Measurements from ENCODE around the gene APBB3. TPM values are rescaled to one million over a fixed set of nuclear protein-coding genes. Genes with fewer than 3 reads are reported as not detected.
"Not testable (repeated sequence)": the region's sequence is repeated elsewhere in the genome, so short reads cannot be mapped to it uniquely, and the experiment has no call there.

APBB3 gene
- total RNA-seq, 1 donor from 2014 or later = 20.7 TPM

- Histone ChIP-seq H3K36me3 (no peaks in the 10 kb centered on the region), H3K9ac (no peak overlapping the region), H3K27me3 (no peaks in the 10 kb centered on the region), H3K4me3 (no peak overlapping the region), H3K4me1 (no peaks in the 10 kb centered on the region), H3K79me2 (ENCODE audit: low read depth) (no peaks in the 10 kb centered on the region), H3F3A (ENCODE audit: low read depth) (no peaks in the 10 kb centered on the region), H3K9me3 (ENCODE audit: low read depth) (no peaks in the 10 kb centered on the region), H3K4me2 (no peak overlapping the region), H2AFZ (replicated peaks) (no peak overlapping the region), H4K20me1 (ENCODE audit: low read depth) (no peaks in the 10 kb centered on the region), H3K27ac (no peak overlapping the region)
- Mint-ChIP-seq H3K4me3 (no peak overlapping the region), H3K36me3 (no peaks in the 10 kb centered on the region), H3K9me3 (no peaks in the 10 kb centered on the region), H3K27ac (no peak overlapping the region), H3K4me1 (no peaks in the 10 kb centered on the region), H3K27me3 (ENCODE audit: insufficient read depth, low read depth) (peaks cover 2% of the 10 kb centered on the region)
- TF ChIP-seq, protein P1, sequence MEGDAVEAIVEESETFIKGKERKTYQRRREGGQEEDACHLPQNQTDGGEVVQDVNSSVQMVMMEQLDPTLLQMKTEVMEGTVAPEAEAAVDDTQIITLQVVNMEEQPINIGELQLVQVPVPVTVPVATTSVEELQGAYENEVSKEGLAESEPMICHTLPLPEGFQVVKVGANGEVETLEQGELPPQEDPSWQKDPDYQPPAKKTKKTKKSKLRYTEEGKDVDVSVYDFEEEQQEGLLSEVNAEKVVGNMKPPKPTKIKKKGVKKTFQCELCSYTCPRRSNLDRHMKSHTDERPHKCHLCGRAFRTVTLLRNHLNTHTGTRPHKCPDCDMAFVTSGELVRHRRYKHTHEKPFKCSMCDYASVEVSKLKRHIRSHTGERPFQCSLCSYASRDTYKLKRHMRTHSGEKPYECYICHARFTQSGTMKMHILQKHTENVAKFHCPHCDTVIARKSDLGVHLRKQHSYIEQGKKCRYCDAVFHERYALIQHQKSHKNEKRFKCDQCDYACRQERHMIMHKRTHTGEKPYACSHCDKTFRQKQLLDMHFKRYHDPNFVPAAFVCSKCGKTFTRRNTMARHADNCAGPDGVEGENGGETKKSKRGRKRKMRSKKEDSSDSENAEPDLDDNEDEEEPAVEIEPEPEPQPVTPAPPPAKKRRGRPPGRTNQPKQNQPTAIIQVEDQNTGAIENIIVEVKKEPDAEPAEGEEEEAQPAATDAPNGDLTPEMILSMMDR (IDR thresholded peaks at IDR 0.05) = no peak
- TF ChIP-seq EZH2 (IDR thresholded peaks at IDR 0.05) (no peak), EZH2phosphoT487 (IDR thresholded peaks at IDR 0.05) (no peak)
- DNase-seq (ENCODE audit: low spot score) = no peak
Measured at GRCh38 chr5:140596321-140596741, 31.9 kb upstream of the APBB3 start.

GRCh38 chr5:140595538-140596300 is 31.3 kb upstream of the APBB3 start:
- Mint-ChIP-seq H3K27ac (no peak overlapping the region), H3K27me3 (ENCODE audit: insufficient read depth, low read depth) (peaks cover 2% of the 10 kb centered on the region), H3K4me3 (no peak overlapping the region), H3K36me3 (no peaks in the 10 kb centered on the region), H3K9me3 (no peaks in the 10 kb centered on the region), H3K4me1 (no peaks in the 10 kb centered on the region)
- Histone ChIP-seq H3K27me3 (no peaks in the 10 kb centered on the region), H3K36me3 (no peaks in the 10 kb centered on the region), H3K4me3 (no peak overlapping the region), H3F3A (ENCODE audit: low read depth) (no peaks in the 10 kb centered on the region), H3K79me2 (ENCODE audit: low read depth) (no peaks in the 10 kb centered on the region), H3K9ac (no peak overlapping the region), H4K20me1 (ENCODE audit: low read depth) (no peaks in the 10 kb centered on the region), H3K9me3 (ENCODE audit: low read depth) (no peaks in the 10 kb centered on the region), H3K4me1 (no peaks in the 10 kb centered on the region), H3K4me2 (no peak overlapping the region), H3K27ac (no peak overlapping the region), H2AFZ (replicated peaks) (no peak overlapping the region)
- TF ChIP-seq, protein P1 (IDR thresholded peaks at IDR 0.05) = no peak
- TF ChIP-seq EZH2phosphoT487 (IDR thresholded peaks at IDR 0.05) (no peak), EZH2 (IDR thresholded peaks at IDR 0.05) (no peak)
- DNase-seq (ENCODE audit: low spot score) = no peak

DNA sequence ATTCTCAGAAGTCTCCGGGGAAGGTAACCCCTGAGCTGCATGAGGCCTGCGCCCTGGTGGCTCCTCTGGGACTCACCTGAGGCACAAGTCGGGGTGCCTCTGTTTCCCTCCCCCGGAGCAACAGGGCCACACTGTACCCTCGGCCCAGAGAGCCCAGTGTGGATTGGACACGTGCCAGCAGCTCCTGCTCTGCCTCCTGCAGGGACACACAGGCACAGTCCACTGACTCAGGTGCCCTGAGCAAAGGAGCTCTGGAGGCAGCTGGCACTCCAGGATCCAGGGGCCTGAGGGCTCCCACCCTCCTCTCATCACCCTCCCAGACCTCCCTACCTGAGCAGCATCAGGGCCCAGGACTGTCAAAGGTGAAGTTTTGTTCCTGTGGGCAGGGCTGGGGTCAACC is 29.8 kb upstream of the APBB3 start:
- no peaks in the 10 kb centered on the region for H4K20me1 ChIP-seq (ENCODE audit: low read depth)
- no peaks in the 10 kb centered on the region for H3K36me3 ChIP-seq
- H3K4me1 ChIP-seq = no peaks in the 10 kb centered on the region
- no peaks in the 10 kb centered on the region for H3K27me3 ChIP-seq
- TF ChIP-seq, protein P1 (IDR thresholded peaks at IDR 0.05) = no peak
- TF ChIP-seq EZH2phosphoT487 (IDR thresholded peaks at IDR 0.05) (no peak), EZH2 (IDR thresholded peaks at IDR 0.05) (no peak)
- H2AFZ ChIP-seq (replicated peaks) = no peak overlapping the region
- H3K4me1 Mint-ChIP-seq = no peaks in the 10 kb centered on the region
- peaks cover 6% of the 10 kb centered on the region for H3K27me3 Mint-ChIP-seq (ENCODE audit: insufficient read depth, low read depth)
- H3K4me2 ChIP-seq = no peak overlapping the region
- H3K36me3 Mint-ChIP-seq = no peaks in the 10 kb centered on the region
- H3K9me3 ChIP-seq (ENCODE audit: low read depth) = no peaks in the 10 kb centered on the region
- H3K4me3 Mint-ChIP-seq = no peak overlapping the region
- no peaks in the 10 kb centered on the region for H3K79me2 ChIP-seq (ENCODE audit: low read depth)
- no peak overlapping the region for H3K9ac ChIP-seq
- no peak for DNase-seq (ENCODE audit: low spot score)
- H3K4me3 ChIP-seq = no peak overlapping the region
- H3K27ac ChIP-seq = no peak overlapping the region
- H3K27ac Mint-ChIP-seq = no peak overlapping the region
- no peaks in the 10 kb centered on the region for H3K9me3 Mint-ChIP-seq
- H3F3A ChIP-seq (ENCODE audit: low read depth) = no peaks in the 10 kb centered on the region

DNA sequence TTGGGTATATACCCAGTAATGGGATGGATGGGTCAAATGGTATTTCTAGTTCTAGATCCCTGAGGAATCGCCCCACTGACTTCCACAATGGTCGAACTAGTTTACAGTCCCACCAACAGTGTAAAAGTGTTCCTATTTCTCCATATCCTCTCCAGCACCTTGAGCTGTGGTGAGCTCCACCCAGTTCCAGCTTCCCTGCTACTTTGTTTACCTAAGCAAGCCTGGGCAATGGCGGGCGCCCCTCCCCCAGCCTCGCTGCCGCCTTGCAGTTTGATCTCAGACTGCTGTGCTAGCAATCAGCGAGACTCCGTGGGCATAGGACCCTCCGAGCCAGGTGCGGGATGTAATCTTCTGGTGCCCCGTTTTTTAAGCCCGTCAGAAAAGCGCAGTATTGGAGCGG is 28.7 kb upstream of the APBB3 start:
- H3K9me3 ChIP-seq (ENCODE audit: low read depth); H3K4me1 Mint-ChIP-seq; H3K9ac ChIP-seq; H3K4me3 Mint-ChIP-seq; H3K4me2 ChIP-seq; H3K79me2 ChIP-seq (ENCODE audit: low read depth); H3K36me3 Mint-ChIP-seq; H3K27me3 ChIP-seq; H3K4me3 ChIP-seq; H2AFZ ChIP-seq (replicated peaks); H3K4me1 ChIP-seq; H3K27ac ChIP-seq; H4K20me1 ChIP-seq (ENCODE audit: low read depth); H3K36me3 ChIP-seq; H3K27me3 Mint-ChIP-seq (ENCODE audit: insufficient read depth, low read depth); DNase-seq (ENCODE audit: low spot score); H3K27ac Mint-ChIP-seq; H3F3A ChIP-seq (ENCODE audit: low read depth); H3K9me3 Mint-ChIP-seq: not testable (repeated sequence)
